GM10248 (cell line): Measurements from ENCODE around the gene NAGA.
A peak's percentile ranks its signal among the peaks of the same experiment; 100 is the strongest.

Experiments
- CTCF ChIA-PET: fragments of 300-600 bp; sonication (Branson Sonifier 250); formaldehyde crosslinking; extraction: SDS; loops from one replicate; lab custom pipeline; 2021; ENCODE audit warnings: antibody characterized with exemption; lab: Yijun Ruan, JAX
- POLR2A ChIA-PET: fragments of 350-650 bp; sonication (Branson Sonifier 250); formaldehyde crosslinking; extraction: SDS; loops from one replicate; lab custom pipeline; 2020; ENCODE audit warnings: antibody characterized with exemption; lab: Yijun Ruan, JAX
- DNase-seq: peaks from one replicate; pipeline ENCODE4 v3.0.0; 2012; ENCODE audit errors: extremely low spot score
- CTCF ChIP-seq: IDR thresholded peaks from 2 replicates; pipeline ENCODE4 v1.5.1; 2012; ENCODE audit warnings: mild to moderate bottlenecking, low read depth; ENCODE audit errors: extremely low read depth, missing control alignments, control extremely low read depth

The NAGA gene

GRCh38 chr22:42022162-42022847, 48.3 kb downstream of the NAGA start:
- POLR2A ChIA-PET: no interaction called here
- CTCF ChIA-PET: no interaction called here
- peak; percentile 58 for DNase-seq
- TF ChIP-seq CTCF: no peak

- no peak for DNase-seq
- ChIA-PET POLR2A (no interaction called here), CTCF (no interaction called here)
- no peak for TF ChIP-seq CTCF
Observed at GRCh38 chr22:42021571-42021970, 49.0 kb downstream of the NAGA start.

GRCh38 chr22:42018224-42018623, 52.4 kb downstream of the NAGA start:
- ChIA-PET POLR2A (no interaction called here), CTCF (no interaction called here)
- TF ChIP-seq CTCF: no peak
- DNase-seq: no peak

- POLR2A ChIA-PET: no interaction called here
- no peak for DNase-seq
- no peak for TF ChIP-seq CTCF
- CTCF ChIA-PET: interaction anchor here (1.0 to 1.5 kb wide), 3 partner anchors 13 to 54 kb away, joined by 3 to 4 read pairs (median 4); no protein-coding TSS in a partner anchor
Observed at GRCh38 chr22:42016111-42016510, 54.5 kb downstream of the NAGA start.

- TF ChIP-seq CTCF: no peak
- no peak for DNase-seq
- ChIA-PET CTCF (no interaction called here), POLR2A (no interaction called here)
Observed at GRCh38 chr22:42013385-42013784, 57.2 kb downstream of the NAGA start.

- ChIA-PET CTCF (no interaction called here), POLR2A (no interaction called here)
- no peak for TF ChIP-seq CTCF
- DNase-seq: no peak
Observed at GRCh38 chr22:42010778-42011177, 59.8 kb downstream of the NAGA start.
